Endodermal cell (in vitro differentiated cells): ENCODE results near the gene CYP11A1. TPM values are rescaled to one million over a fixed set of nuclear protein-coding genes. Genes with fewer than 3 reads are reported as not detected.

Experiments used
- DNase-seq: peaks from one replicate; pipeline ENCODE4 v3.0.0-alpha.2; 2017
- H3K27ac ChIP-seq: 2 replicates; pipeline ENCODE4 v1.5.1; 2013; ENCODE audit warnings: mild to moderate bottlenecking, low read depth, low read length, moderate library complexity
- H3K27me3 ChIP-seq: 2 replicates; pipeline ENCODE4 v1.6.1; 2013; ENCODE audit warnings: mild to moderate bottlenecking, low read length, moderate library complexity; ENCODE audit not compliant: insufficient read depth, control insufficient read depth, poor library complexity, severe bottlenecking
- H3K36me3 ChIP-seq: 2 replicates; pipeline ENCODE4 v1.7.0; 2013; ENCODE audit warnings: mild to moderate bottlenecking, low read length, moderate library complexity; ENCODE audit not compliant: control insufficient read depth, insufficient read depth
- H3K4me1 ChIP-seq: one replicate; pipeline ENCODE4 v1.7.0; 2013; ENCODE audit warnings: low read length; ENCODE audit not compliant: control insufficient read depth, insufficient read depth
- H3K4me3 ChIP-seq: 2 replicates; pipeline ENCODE4 v1.5.1; 2013; ENCODE audit warnings: mild to moderate bottlenecking, low read length, moderate library complexity
- H3K9ac ChIP-seq: 2 replicates; pipeline ENCODE4 v1.6.1; 2013; ENCODE audit warnings: mild to moderate bottlenecking, low read length, moderate library complexity; ENCODE audit not compliant: poor library complexity, severe bottlenecking; ENCODE audit errors: extremely low read depth
- H3K9me3 ChIP-seq: 2 replicates; pipeline ENCODE4 v1.6.1; 2013; ENCODE audit warnings: mild to moderate bottlenecking, low read length, moderate library complexity; ENCODE audit not compliant: control insufficient read depth
- H3K27ac Mint-ChIP-seq: 2 replicates; pipeline ENCODE4 v1.8.0; 2020; ENCODE audit warnings: mixed read lengths
- H3K27me3 Mint-ChIP-seq: 2 replicates; pipeline ENCODE4 v1.8.0; 2021; ENCODE audit warnings: mild to moderate bottlenecking, mixed read lengths; ENCODE audit not compliant: insufficient read depth
- H3K36me3 Mint-ChIP-seq: 2 replicates; pipeline ENCODE4 v1.8.0; 2020; ENCODE audit warnings: low read depth, mixed read lengths
- H3K4me1 Mint-ChIP-seq: 2 replicates; pipeline ENCODE4 v1.8.0; 2020; ENCODE audit warnings: mixed read lengths
- H3K4me3 Mint-ChIP-seq: 2 replicates; pipeline ENCODE4 v1.8.0; 2020; ENCODE audit warnings: mild to moderate bottlenecking, moderate library complexity, mixed read lengths
- H3K9me3 Mint-ChIP-seq: 2 replicates; pipeline ENCODE4 v1.8.0; 2020; ENCODE audit warnings: mild to moderate bottlenecking, mixed read lengths
- CTCF ChIP-seq: fragments of 200-600 bp; sonication (generic); conservative IDR thresholded peaks from 2 replicates; pipeline ENCODE4 v1.5.0; 2021; ENCODE audit warnings: antibody characterized with exemption, mild to moderate bottlenecking
- WGBS, 2 experiments: methylation state at CpG; one replicate each; pipeline versions ENCODE4 v1.1.5 to v1.1.7; 2013; ENCODE audit warnings: missing lambda C conversion rate in 2 of 2, mixed read lengths in 1 of 2; ENCODE audit not compliant: insufficient coverage in 1 of 2, insufficient read length in 1 of 2; 5-methylcytosine and 5-hydroxymethylcytosine counted together
- total RNA-seq, 2 donors: library from RNA; stranded (reverse); fragmentation: NEBNext Ultra II Directional in 1 of 2; extraction: Animal tissue kit (Norgen Biotek cat#: 25700) in 1 of 2; gene quantifications; 2 replicates in 1 of 2; 3 replicates in 1 of 2; pipeline ENCODE4 v1.2.1, GENCODE V29; 2021

The CYP11A1 gene
- total RNA-seq, 2 donors from 2014 or later = 4.8 to 5.3 TPM

- H3K4me1 ChIP-seq = no peaks in the 10 kb centered on the region
- no peaks in the 10 kb centered on the region for H3K27me3 ChIP-seq
- no peak overlapping the region for H3K27ac ChIP-seq
- Mint-ChIP-seq H3K9me3 (no peaks in the 10 kb centered on the region), H3K27ac (no peak overlapping the region), H3K27me3 (no peaks in the 10 kb centered on the region), H3K4me3 (no peak overlapping the region), H3K4me1 (peaks cover 13% of the 10 kb centered on the region), H3K36me3 (no peaks in the 10 kb centered on the region)
- no peaks in the 10 kb centered on the region for H3K9me3 ChIP-seq
- TF ChIP-seq CTCF = no peak
- H3K9ac ChIP-seq = no peak overlapping the region
- no peak overlapping the region for H3K4me3 ChIP-seq
- WGBS, 2 experiments = 81 to 85% methylated on average over 6 to 15 of the region's 15 CpGs
- no peaks in the 10 kb centered on the region for H3K36me3 ChIP-seq
- no peak for DNase-seq
Observed at GRCh38 chr15:74386496-74387140, 19.2 kb upstream of the CYP11A1 start.

GRCh38 chr15:74385733-74386132 is 18.3 kb upstream of the CYP11A1 start:
- TF ChIP-seq CTCF = no peak
- Mint-ChIP-seq H3K27ac (no peak overlapping the region), H3K4me1 (peaks cover 13% of the 10 kb centered on the region), H3K36me3 (no peaks in the 10 kb centered on the region), H3K9me3 (no peaks in the 10 kb centered on the region), H3K4me3 (no peak overlapping the region), H3K27me3 (no peaks in the 10 kb centered on the region)
- no peaks in the 10 kb centered on the region for H3K36me3 ChIP-seq
- DNase-seq = no peak
- no peak overlapping the region for H3K9ac ChIP-seq
- WGBS, 2 experiments = 86 to 95% methylated on average over 5 to 6 of the region's 6 CpGs
- H3K4me1 ChIP-seq = no peaks in the 10 kb centered on the region
- no peaks in the 10 kb centered on the region for H3K9me3 ChIP-seq
- H3K27me3 ChIP-seq = no peaks in the 10 kb centered on the region
- H3K4me3 ChIP-seq = no peak overlapping the region
- no peak overlapping the region for H3K27ac ChIP-seq

GRCh38 chr15:74384881-74385643 is 17.6 kb upstream of the CYP11A1 start:
- Mint-ChIP-seq H3K9me3 (no peaks in the 10 kb centered on the region), H3K36me3 (no peaks in the 10 kb centered on the region), H3K27me3 (no peaks in the 10 kb centered on the region), H3K4me1 (peaks cover 12% of the 10 kb centered on the region), H3K4me3 (no peak overlapping the region), H3K27ac (no peak overlapping the region)
- no peak for TF ChIP-seq CTCF
- Histone ChIP-seq H3K4me1 (no peaks in the 10 kb centered on the region), H3K9ac (no peak overlapping the region), H3K27ac (no peak overlapping the region), H3K36me3 (no peaks in the 10 kb centered on the region), H3K27me3 (no peaks in the 10 kb centered on the region), H3K4me3 (no peak overlapping the region), H3K9me3 (no peaks in the 10 kb centered on the region)
- no peak for DNase-seq
- 83 to 84% methylated on average over 1 to 8 of the region's 8 CpGs for WGBS, 2 experiments
